Gastroesophageal sphincter (tissue), 3 donors: ENCODE measurements around the gene SNRNP27.

Experiments used
- EP300 ChIP-seq: sonication (generic); formaldehyde crosslinking; IDR thresholded peaks from one replicate; pipeline ENCODE4 v1.6.1; 2017; ENCODE audit warnings: antibody characterized with exemption, mild to moderate bottlenecking
- POLR2A ChIP-seq, 2 donors: fragments of 450-650 bp; IDR thresholded peaks; one replicate each; pipeline ENCODE4 v1.6.1; 2017; ENCODE audit warnings: antibody characterized with exemption in 2 of 2, mild to moderate bottlenecking in 2 of 2, moderate library complexity in 1 of 2
- TF ChIP-seq, protein P1 (sequence below), 4 experiments: fragments of 200-600 bp in 2 of 4; fragments of 450-650 bp in 2 of 4; sonication (generic) in 1 of 4; IDR thresholded peaks; one replicate each; pipeline ENCODE4 v1.5.1; 2017 to 2019; ENCODE audit warnings: antibody characterized with exemption in 4 of 4, mild to moderate bottlenecking in 2 of 4, moderate library complexity in 2 of 4

DNA sequence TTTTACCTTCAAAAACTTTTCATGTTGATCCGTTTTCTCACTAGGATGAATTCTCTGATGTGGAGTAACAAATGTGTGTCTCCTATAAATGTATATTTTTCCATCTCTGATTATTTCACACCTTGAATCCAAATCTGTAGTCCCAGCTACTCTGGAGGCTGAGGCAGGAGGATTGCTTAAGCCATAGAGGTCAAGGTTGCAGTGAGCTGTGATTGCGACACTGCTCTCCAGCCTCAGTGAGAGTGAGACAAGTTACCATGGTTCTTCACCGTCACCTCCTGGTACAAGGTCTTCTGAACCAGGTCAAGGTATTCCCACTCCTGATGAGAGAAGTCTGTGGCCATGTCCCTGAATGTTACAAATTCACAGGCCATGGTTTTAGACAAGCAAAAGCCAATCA, 49.2 kb upstream of the SNRNP27 start:
- TF ChIP-seq, protein P1, sequence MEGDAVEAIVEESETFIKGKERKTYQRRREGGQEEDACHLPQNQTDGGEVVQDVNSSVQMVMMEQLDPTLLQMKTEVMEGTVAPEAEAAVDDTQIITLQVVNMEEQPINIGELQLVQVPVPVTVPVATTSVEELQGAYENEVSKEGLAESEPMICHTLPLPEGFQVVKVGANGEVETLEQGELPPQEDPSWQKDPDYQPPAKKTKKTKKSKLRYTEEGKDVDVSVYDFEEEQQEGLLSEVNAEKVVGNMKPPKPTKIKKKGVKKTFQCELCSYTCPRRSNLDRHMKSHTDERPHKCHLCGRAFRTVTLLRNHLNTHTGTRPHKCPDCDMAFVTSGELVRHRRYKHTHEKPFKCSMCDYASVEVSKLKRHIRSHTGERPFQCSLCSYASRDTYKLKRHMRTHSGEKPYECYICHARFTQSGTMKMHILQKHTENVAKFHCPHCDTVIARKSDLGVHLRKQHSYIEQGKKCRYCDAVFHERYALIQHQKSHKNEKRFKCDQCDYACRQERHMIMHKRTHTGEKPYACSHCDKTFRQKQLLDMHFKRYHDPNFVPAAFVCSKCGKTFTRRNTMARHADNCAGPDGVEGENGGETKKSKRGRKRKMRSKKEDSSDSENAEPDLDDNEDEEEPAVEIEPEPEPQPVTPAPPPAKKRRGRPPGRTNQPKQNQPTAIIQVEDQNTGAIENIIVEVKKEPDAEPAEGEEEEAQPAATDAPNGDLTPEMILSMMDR (IDR thresholded peaks at IDR 0.05), result no peak
- TF ChIP-seq POLR2A (IDR thresholded peaks at IDR 0.05) (no peak), EP300 (no peak)
